Measurements from ENCODE around the gene RAB9A. TPM values are rescaled to one million over a fixed set of nuclear protein-coding genes. Genes with fewer than 3 reads are reported as not detected.
"Not testable (repeated sequence)": the region's sequence is repeated elsewhere in the genome, so short reads cannot be mapped to it uniquely, and the experiment has no call there.

RAB9A gene
- total RNA-seq, 4 donors from 2014 or later: 44.6 to 70.5 (median 56.0) TPM

DNA sequence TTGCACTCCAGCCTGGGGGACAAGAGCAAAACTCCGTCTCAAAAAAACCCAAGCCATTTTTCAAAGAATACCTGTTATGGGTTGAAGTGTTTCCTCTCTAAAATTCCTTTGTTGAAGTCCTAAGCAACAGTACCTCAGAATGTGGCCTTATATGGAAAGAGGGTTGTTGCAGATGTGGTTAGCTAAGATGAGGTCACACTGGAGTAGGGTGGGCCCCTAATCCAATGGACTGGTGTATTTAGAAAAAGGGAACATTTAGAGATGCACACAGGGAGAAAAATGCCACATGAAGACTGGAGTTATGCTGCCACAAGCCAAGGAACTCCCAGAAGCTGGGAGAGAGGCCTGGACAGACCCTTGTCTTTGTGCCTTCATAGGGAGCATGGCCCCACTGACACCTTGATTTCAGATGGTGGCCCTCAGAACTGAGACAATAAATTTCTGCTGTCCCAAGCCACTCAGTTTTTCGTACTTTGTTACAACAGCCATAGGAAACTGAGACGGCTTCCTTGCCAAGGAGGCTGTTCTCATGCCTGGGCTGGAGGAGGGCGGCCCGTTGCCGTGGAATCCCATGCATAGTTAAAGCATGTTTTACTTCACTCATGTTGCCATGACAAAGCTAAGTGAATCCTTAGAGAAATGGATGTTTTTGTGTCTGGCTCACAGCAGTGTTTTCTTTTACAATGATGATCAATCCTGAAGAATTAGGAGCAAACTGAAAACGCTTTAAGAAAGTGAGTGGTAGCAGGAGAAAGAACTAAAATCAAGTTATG lies 29.0 kb downstream of the RAB9A start:
- 42 to 78% methylated on average over 7 of the region's 7 CpGs for WGBS, 2 donors
- intact Hi-C loops (cut with DNase I; ENCODE audit: low total_unique reads): no loop called here
- H3K4me3 ChIP-seq (ENCODE audit: low read depth, poor library complexity, severe bottlenecking): no peak overlapping the region
- TF ChIP-seq, protein P1, sequence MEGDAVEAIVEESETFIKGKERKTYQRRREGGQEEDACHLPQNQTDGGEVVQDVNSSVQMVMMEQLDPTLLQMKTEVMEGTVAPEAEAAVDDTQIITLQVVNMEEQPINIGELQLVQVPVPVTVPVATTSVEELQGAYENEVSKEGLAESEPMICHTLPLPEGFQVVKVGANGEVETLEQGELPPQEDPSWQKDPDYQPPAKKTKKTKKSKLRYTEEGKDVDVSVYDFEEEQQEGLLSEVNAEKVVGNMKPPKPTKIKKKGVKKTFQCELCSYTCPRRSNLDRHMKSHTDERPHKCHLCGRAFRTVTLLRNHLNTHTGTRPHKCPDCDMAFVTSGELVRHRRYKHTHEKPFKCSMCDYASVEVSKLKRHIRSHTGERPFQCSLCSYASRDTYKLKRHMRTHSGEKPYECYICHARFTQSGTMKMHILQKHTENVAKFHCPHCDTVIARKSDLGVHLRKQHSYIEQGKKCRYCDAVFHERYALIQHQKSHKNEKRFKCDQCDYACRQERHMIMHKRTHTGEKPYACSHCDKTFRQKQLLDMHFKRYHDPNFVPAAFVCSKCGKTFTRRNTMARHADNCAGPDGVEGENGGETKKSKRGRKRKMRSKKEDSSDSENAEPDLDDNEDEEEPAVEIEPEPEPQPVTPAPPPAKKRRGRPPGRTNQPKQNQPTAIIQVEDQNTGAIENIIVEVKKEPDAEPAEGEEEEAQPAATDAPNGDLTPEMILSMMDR (IDR thresholded peaks at IDR 0.05): no peak
- no peak for TF ChIP-seq POLR2A (IDR thresholded peaks at IDR 0.05)
- DNase-seq (ENCODE audit: low spot score in 2 of 2): no peak

DNA sequence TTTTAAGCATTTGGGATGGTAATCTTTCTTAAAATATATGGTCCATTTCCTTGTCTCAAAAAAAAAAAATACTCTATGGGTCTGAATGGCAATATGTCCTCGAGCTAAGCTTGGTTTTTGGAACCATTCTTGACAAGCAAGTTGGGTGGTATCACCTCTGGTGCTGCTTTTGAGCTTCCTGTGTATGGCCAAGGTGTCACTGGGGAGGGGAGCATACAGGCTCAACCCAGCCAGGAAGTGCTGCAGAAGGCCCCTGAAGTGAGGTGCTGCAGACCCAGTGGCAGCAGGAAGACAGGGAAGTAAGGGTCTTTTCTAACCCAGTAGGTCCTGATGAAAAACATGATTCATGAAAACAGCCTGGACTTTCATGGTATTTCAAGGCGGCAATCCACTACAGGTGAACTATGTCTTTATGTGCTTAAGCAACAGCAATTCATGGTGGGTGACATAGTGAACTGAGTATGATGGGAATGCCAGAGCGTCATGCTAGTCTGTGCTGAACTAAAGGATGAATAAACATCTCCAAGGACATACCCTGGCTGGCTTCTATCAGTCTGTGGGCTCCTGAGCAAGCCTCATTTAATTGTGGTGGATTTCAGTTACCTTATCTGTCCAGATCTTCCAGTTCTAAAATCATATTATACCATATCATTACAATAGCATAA lies 30.4 kb downstream of the RAB9A start:
- TF ChIP-seq, protein P1 (IDR thresholded peaks at IDR 0.05): no peak
- no peak for TF ChIP-seq POLR2A (IDR thresholded peaks at IDR 0.05)
- no peak for DNase-seq (ENCODE audit: low spot score in 2 of 2)
- H3K4me3 ChIP-seq (ENCODE audit: low read depth, poor library complexity, severe bottlenecking): no peak overlapping the region
- intact Hi-C loops (cut with DNase I; ENCODE audit: low total_unique reads): no loop called here
- WGBS, 2 donors: 89 to 94% methylated on average over 3 of the region's 3 CpGs

DNA sequence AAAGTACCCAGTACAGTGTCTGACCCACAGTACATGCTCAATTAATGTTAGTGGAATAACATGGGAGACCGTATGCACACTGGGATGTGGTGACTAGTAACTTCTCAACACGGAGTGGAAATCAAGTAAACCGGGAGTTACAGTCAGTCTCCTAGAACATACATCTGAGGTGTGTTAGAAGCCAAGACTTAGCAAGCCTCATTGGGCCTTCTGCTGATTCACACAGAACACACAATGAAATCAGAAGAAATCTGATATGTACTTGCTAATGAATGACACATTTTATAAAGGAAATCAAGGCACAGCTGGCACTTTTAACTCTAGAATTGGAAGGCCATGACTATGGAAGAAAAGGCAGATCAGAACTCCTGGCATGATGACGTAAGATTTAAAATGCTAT lies 32.4 kb downstream of the RAB9A start:
- no peak overlapping the region for H3K4me3 ChIP-seq (ENCODE audit: low read depth, poor library complexity, severe bottlenecking)
- 65 to 77% methylated on average over 4 of the region's 4 CpGs for WGBS, 2 donors
- intact Hi-C loops (cut with DNase I; ENCODE audit: low total_unique reads): no loop called here
- DNase-seq (ENCODE audit: low spot score in 2 of 2): no peak
- TF ChIP-seq, protein P1 (IDR thresholded peaks at IDR 0.05): no peak
- no peak for TF ChIP-seq POLR2A (IDR thresholded peaks at IDR 0.05)

DNA sequence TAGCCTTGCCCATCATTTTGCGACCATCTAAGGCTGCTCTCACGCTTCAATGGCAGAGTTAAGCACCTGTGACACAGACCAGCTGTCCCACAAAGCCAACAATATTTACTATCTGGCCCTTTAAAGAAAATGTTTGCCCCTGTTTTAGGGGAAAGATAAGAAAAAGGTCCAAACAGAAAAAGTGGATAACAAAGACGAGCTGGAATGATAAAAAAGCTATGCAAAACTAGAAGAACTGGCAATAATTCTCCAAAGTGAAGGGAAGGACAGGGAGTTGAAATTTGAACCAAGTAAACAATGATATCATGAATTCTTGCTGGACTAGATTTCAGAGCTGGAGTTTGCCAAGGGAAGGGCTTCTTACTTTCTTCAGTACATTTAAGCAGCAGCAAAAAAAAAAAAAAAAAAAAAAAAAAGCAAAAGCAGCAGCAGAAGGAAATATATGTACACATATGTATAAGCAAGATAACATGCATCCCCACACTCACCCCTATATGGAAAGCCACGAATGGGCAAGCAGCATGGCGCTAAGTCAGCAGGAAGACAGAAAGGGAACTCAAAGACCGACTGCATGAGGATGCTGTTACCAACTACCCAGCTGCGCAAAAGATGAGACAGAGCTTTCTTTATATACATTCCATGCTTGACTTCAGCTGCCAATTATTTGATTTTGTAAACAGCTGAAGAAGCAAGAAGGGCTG lies 33.0 kb downstream of the RAB9A start:
- H3K4me3 ChIP-seq (ENCODE audit: low read depth, poor library complexity, severe bottlenecking): no peak overlapping the region
- 34 to 67% methylated on average over 7 of the region's 7 CpGs for WGBS, 2 donors
- intact Hi-C loops (cut with DNase I; ENCODE audit: low total_unique reads): no loop called here
- TF ChIP-seq POLR2A (IDR thresholded peaks at IDR 0.05): no peak
- TF ChIP-seq, protein P1 (IDR thresholded peaks at IDR 0.05): no peak
- DNase-seq (ENCODE audit: low spot score in 2 of 2): no peak

DNA sequence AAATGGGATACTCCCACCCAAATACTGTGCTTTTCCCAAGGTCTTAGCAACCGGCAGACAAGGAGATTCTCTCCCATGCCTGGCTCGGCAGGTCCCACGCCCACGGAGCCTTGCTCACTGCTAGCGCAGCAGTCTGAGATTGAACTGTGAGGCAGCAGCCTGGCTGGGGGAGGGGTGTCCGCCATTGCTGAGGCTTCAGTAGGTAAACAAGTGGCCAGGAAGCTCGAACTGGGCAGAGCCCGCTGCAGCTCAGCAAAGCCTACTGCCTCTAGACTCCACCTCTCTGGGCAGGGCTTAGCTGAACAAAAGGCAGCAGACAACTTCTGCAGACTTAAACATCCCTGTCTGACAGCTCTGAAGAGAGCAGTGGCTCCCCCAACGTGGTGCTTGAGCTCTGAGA lies 36.0 kb downstream of the RAB9A start:
- intact Hi-C loops (cut with DNase I; ENCODE audit: low total_unique reads); DNase-seq (ENCODE audit: low spot score in 2 of 2); H3K4me3 ChIP-seq (ENCODE audit: low read depth, poor library complexity, severe bottlenecking): not testable (repeated sequence)
- WGBS, 2 donors: 90% methylated on average over 2 to 9 of the region's 9 CpGs

DNA sequence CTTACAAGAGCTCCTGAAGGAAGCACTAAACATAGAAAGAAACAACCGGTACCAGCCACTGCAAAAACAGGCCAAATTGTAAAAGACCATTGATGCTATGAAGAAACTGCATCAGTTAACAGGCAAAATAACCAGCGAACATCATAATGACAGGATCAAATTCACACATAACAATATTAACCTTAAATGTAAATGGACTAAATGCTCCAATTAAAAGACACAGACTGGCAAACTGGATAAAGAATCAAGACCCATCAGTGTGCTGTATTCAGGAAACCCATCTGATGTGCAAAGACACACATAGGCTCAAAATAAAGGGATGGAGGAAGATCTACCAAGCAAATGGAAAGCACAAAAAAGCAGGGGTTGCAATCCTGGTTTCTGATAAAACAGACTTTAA lies 37.7 kb downstream of the RAB9A start:
- 92 to 93% methylated on average over 2 of the region's 2 CpGs for WGBS, 2 donors
- H3K4me3 ChIP-seq (ENCODE audit: low read depth, poor library complexity, severe bottlenecking); DNase-seq (ENCODE audit: low spot score in 2 of 2); intact Hi-C loops (cut with DNase I; ENCODE audit: low total_unique reads): not testable (repeated sequence)

DNA sequence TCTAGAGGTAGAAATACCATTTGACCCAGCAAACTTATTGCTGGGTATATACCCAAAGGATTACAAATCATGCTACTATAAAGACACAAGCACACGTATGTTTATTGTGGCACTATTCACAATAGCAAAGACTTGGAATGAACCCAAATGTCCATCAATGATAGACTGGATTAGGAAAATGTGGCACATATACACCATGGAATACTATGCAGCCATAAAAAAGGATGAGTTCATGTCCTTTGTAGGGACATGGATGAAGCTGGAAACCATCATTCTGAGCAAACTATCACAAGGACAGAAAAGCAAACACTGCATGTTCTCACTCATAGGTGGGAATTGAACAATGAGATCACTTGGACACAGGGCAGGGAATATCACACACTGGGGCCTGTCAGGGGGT lies 41.6 kb downstream of the RAB9A start:
- intact Hi-C loops (cut with DNase I; ENCODE audit: low total_unique reads): loop anchor here (10.0 kb wide), 1 partner anchor 66 kb away; no protein-coding TSS in a partner anchor
- not testable (repeated sequence) for DNase-seq (ENCODE audit: low spot score in 2 of 2); H3K4me3 ChIP-seq (ENCODE audit: low read depth, poor library complexity, severe bottlenecking)
- WGBS, 2 donors: 94 to 100% methylated on average over 1 of the region's 1 CpG

Measured in lower leg skin (tissue), 4 donors.